Gastroesophageal sphincter (tissue), 4 donors: ENCODE results near the gene ITGB1BP1. TPM values are rescaled to one million over a fixed set of nuclear protein-coding genes. Genes with fewer than 3 reads are reported as not detected.

Experiments
- ATAC-seq: fragments of 150-250 bp; one replicate; pipeline ENCODE4 v1.9.1; 2016; ENCODE audit warnings: mild to moderate bottlenecking, moderate library complexity
- H3K27ac ChIP-seq, 4 donors: fragments of 200-600 bp; sonication (generic) in 3 of 4; 1 replicate in 3 of 4; 2 replicates in 1 of 4; pipeline ENCODE4 v1.5.1; 2016 to 2019
- H3K27me3 ChIP-seq: fragments of 200-600 bp; sonication (generic); one replicate; pipeline ENCODE4 v1.5.1; 2019
- H3K36me3 ChIP-seq, 2 donors: fragments of 200-600 bp; sonication (generic); one replicate each; pipeline ENCODE4 v1.5.1; 2019; ENCODE audit warnings: control low read depth in 1 of 2
- H3K4me1 ChIP-seq, 3 donors: fragments of 200-600 bp; sonication (generic); 1 replicate in 2 of 3; 2 replicates in 1 of 3; pipeline ENCODE4 v1.5.1; 2016 to 2019; ENCODE audit warnings: control low read depth in 2 of 3
- H3K4me3 ChIP-seq, 2 donors: fragments of 200-600 bp; sonication (generic); one replicate each; pipeline ENCODE4 v1.5.1; 2019; ENCODE audit warnings: mild to moderate bottlenecking in 1 of 2, moderate library complexity in 1 of 2
- H3K9me3 ChIP-seq, 3 donors: fragments of 200-600 bp; sonication (generic); one replicate each; pipeline ENCODE4 v1.5.1; 2017 to 2019; ENCODE audit warnings: control low read depth in 2 of 3
- EP300 ChIP-seq: sonication (generic); formaldehyde crosslinking; IDR thresholded peaks from one replicate; pipeline ENCODE4 v1.6.1; 2017; ENCODE audit warnings: antibody characterized with exemption, mild to moderate bottlenecking
- POLR2A ChIP-seq, 2 donors: fragments of 450-650 bp; IDR thresholded peaks; one replicate each; pipeline ENCODE4 v1.6.1; 2017; ENCODE audit warnings: antibody characterized with exemption in 2 of 2, mild to moderate bottlenecking in 2 of 2, moderate library complexity in 1 of 2
- POLR2AphosphoS5 ChIP-seq: sonication (generic); formaldehyde crosslinking; IDR thresholded peaks from one replicate; pipeline ENCODE4 v1.6.1; 2017; ENCODE audit warnings: antibody characterized with exemption
- WGBS, 2 donors: methylation state at CpG; one replicate each; pipeline ENCODE4 v1.1.5; 2018; ENCODE audit warnings: low coverage in 1 of 2; 5-methylcytosine and 5-hydroxymethylcytosine counted together
- total RNA-seq, 4 donors: library from RNA; depleted of rRNA; stranded (reverse); fragments of >200 nt; gene quantifications; one replicate each; pipeline ENCODE4 v1.1.0, GENCODE V29; 2016
- TF ChIP-seq, protein P1 (sequence below), 4 experiments: fragments of 200-600 bp in 2 of 4; fragments of 450-650 bp in 2 of 4; sonication (generic) in 1 of 4; IDR thresholded peaks; one replicate each; pipeline ENCODE4 v1.5.1; 2017 to 2019; ENCODE audit warnings: antibody characterized with exemption in 4 of 4, mild to moderate bottlenecking in 2 of 4, moderate library complexity in 2 of 4

Gene ITGB1BP1, protein sequence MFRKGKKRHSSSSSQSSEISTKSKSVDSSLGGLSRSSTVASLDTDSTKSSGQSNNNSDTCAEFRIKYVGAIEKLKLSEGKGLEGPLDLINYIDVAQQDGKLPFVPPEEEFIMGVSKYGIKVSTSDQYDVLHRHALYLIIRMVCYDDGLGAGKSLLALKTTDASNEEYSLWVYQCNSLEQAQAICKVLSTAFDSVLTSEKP
- total RNA-seq: 10 to 100 TPM; 52.8 to 80.4 (median 69.6) TPM

DNA sequence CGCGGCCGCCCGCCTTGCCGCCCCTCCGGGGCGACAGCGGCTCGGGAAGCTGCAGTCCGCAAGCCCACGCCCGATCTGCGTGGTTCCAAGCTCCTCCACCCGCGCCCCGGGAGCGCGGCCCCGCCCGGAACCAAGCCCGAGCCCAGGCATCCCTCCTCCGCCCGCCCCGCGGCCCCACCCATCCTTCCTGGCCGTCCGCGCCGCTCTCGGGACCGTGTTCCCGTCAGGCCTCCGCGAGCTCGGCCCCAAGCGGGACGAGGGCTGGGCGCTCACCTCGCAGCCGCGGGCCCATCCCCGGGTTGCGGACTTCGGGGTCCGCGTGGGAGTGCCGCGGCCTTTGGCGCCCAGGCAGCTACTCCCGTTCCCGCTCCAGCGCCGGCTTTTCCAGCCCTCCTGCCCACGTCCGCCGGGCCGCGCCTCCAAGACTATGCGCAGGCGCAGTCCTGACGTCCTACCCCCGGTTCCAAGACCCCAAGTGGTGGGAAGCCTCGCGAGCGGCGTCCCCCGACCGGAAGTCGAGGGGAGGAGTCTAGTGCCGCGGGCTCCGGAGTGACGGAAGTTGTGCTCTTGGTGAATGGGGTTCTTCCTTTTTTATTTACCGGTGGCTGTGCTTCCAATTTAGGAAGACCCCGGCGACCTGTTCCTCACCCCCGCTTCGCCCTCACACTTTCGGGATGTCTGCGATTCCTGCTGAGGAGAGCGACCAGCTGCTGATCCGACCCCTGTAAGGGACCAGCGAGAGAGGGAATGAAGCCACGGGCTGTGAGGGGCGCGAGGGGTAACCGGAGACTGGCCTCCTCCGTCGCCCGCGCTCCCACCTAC is at the start of gene ITGB1BP1, which contains the start of gene CPSF3:
ITGB1BP1 (minus strand) TSS at position 429 of the 822 bp plus-strand sequence. CDS start 4,831 bp downstream, outside the sequence.
CPSF3 (plus strand) TSS at position 555 of the 822 bp plus-strand sequence; CDS start at position 675, 120 bp downstream.
- TF ChIP-seq, protein P1, sequence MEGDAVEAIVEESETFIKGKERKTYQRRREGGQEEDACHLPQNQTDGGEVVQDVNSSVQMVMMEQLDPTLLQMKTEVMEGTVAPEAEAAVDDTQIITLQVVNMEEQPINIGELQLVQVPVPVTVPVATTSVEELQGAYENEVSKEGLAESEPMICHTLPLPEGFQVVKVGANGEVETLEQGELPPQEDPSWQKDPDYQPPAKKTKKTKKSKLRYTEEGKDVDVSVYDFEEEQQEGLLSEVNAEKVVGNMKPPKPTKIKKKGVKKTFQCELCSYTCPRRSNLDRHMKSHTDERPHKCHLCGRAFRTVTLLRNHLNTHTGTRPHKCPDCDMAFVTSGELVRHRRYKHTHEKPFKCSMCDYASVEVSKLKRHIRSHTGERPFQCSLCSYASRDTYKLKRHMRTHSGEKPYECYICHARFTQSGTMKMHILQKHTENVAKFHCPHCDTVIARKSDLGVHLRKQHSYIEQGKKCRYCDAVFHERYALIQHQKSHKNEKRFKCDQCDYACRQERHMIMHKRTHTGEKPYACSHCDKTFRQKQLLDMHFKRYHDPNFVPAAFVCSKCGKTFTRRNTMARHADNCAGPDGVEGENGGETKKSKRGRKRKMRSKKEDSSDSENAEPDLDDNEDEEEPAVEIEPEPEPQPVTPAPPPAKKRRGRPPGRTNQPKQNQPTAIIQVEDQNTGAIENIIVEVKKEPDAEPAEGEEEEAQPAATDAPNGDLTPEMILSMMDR (IDR thresholded peaks at IDR 0.05): peak in 3 of 4 experiments; percentile 6 to 46 (median 39)
- TF ChIP-seq EP300 (no peak), POLR2A (IDR thresholded peaks at IDR 0.05) (peak; percentile 61 to 68), POLR2AphosphoS5 (peak; percentile 73)
- ATAC-seq: peak; percentile 98
- no peaks in the 10 kb centered on the region for H3K9me3 ChIP-seq
- 0% methylated on average over 3 to 6 of the region's 91 CpGs for WGBS, 2 donors
- H3K4me3 ChIP-seq: peak within 1 kb of the TSS; percentile 54 to 88
- peak within 1 kb of the TSS; percentile 77 to 96 (median 93) for H3K27ac ChIP-seq
- H3K36me3 ChIP-seq: no peaks in the 10 kb centered on the region
- H3K4me1 ChIP-seq: peaks cover 0 to 56% (median 26%) of the 10 kb centered on the region in 3 donors
- no peaks in the 10 kb centered on the region for H3K27me3 ChIP-seq

DNA sequence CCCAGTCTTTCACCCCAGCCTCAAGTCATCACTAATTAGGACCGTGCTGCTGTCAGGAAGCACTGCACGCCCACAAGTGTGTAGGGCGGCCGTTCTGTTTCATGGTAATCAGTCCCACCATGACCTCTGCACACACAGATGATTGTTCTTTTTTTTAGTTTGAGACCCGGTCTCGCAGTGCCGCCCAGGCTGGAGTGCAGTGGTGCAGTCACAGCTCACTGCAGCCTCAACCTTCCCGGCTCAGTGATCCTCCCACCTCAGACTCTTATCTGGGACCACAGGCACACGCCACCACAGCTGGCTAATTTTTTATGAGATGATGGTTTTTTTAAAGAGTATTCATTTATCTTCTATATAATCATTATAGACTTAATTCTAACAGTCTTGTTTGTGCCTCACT is 49.2 kb upstream of the ITGB1BP1 start:
- no peak overlapping the region for H3K4me3 ChIP-seq
- no peaks in the 10 kb centered on the region for H3K9me3 ChIP-seq
- no peak overlapping the region for H3K27ac ChIP-seq
- peaks cover 0 to 38% of the 10 kb centered on the region in 2 donors for H3K36me3 ChIP-seq
- WGBS, 2 donors: 97 to 100% methylated on average over 1 to 9 of the region's 9 CpGs
- no peak for TF ChIP-seq EP300
- no peak for ATAC-seq
- H3K4me1 ChIP-seq: peaks cover 0 to 38% (median 7%) of the 10 kb centered on the region in 3 donors
- H3K27me3 ChIP-seq: no peaks in the 10 kb centered on the region

DNA sequence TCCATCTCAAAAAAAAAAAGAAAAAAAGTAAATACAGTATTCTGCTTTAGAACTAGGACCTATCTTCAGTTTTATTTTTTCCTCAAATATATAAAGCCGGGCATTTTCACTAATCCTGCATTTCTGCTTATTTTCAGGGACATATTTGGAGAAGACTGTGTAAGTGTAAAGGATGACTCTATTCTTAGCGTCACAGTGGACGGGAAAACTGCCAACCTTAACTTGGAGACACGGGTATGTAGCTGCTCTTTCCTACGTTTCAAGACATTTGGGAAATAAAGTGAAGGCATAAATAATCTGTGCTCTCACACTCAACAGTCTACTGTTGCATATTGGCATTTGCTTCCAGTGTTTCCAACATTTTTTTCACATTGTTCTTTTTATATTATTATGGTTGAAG is 47.9 kb upstream of the ITGB1BP1 start:
- no peak for ATAC-seq
- TF ChIP-seq POLR2AphosphoS5 (no peak), EP300 (no peak), POLR2A (IDR thresholded peaks at IDR 0.05) (no peak)
- TF ChIP-seq, protein P1 (IDR thresholded peaks at IDR 0.05): no peak
- 64 to 72% methylated on average over 5 of the region's 5 CpGs for WGBS, 2 donors

DNA sequence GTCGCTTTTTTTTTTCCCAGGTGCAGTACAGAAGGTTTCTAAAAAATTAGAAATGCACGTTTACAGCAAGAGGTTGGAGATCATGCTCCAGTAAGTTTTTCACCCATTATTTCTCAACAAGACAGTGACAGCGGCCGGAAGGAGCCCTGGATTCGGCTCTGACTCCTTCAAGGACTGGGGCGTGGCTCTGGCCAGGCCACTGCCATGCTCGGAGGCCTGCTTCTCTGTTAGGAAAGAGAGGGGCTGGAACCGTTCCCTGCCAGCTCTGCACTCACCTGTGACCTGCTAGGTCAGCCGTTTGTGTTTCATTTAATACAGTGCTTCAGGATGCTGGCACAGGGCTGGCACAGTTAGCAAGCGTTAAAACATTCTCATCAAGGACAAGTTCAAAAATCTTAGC is 44.4 kb upstream of the ITGB1BP1 start:
- H3K9me3 ChIP-seq: no peaks in the 10 kb centered on the region
- no peak for TF ChIP-seq EP300
- no peak for TF ChIP-seq POLR2A (IDR thresholded peaks at IDR 0.05)
- TF ChIP-seq, protein P1 (IDR thresholded peaks at IDR 0.05): no peak
- TF ChIP-seq POLR2AphosphoS5: no peak
- 78 to 92% methylated on average over 9 to 10 of the region's 10 CpGs for WGBS, 2 donors
- peaks cover 0 to 7% (median 0%) of the 10 kb centered on the region in 3 donors for H3K4me1 ChIP-seq
- H3K27ac ChIP-seq: no peak overlapping the region
- H3K36me3 ChIP-seq: peaks cover 0 to 37% of the 10 kb centered on the region in 2 donors
- no peaks in the 10 kb centered on the region for H3K27me3 ChIP-seq
- ATAC-seq: no peak
- no peak overlapping the region for H3K4me3 ChIP-seq

More for the DNA sequence above, 47.9 kb upstream of the ITGB1BP1 start:
- Histone ChIP-seq H3K36me3 (peaks cover 0 to 33% of the 10 kb centered on the region in 2 donors), H3K27ac (peak overlapping the region in 2 of 4 donors; percentile 39 to 54), H3K9me3 (no peaks in the 10 kb centered on the region), H3K27me3 (no peaks in the 10 kb centered on the region), H3K4me3 (no peak overlapping the region), H3K4me1 (peaks cover 0 to 25% (median 7%) of the 10 kb centered on the region in 3 donors)

DNA sequence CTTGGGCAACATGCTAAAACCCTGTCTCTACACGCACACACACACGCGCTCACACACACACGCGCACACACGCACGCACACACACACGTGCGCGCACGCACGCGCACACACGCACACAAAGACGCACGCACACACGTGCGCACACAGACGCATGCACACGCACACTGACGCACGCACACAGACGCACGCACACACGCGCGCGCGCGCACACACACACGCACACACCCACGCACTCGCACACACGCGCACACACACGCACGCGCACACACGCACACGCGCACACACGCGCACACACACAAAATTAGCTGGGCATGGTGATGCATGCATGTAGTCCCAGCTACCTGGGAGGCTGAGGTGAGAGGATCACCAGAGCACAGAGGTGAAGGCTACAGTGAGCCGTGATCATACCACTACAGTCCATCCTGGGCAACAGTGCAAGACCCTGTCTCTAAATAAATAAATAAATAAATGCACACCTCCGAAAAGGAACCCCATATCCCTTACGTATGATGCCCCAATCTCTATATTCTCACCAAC is 42.9 kb upstream of the ITGB1BP1 start:
- peaks cover 0 to 39% of the 10 kb centered on the region in 2 donors for H3K36me3 ChIP-seq
- no peaks in the 10 kb centered on the region for H3K9me3 ChIP-seq
- no peak for TF ChIP-seq POLR2AphosphoS5
- TF ChIP-seq, protein P1 (IDR thresholded peaks at IDR 0.05): no peak
- no peak for TF ChIP-seq EP300
- no peak for TF ChIP-seq POLR2A (IDR thresholded peaks at IDR 0.05)
- ATAC-seq: no peak
- no peak overlapping the region for H3K27ac ChIP-seq
- no peaks in the 10 kb centered on the region for H3K27me3 ChIP-seq
- 88 to 96% methylated on average over 4 to 10 of the region's 46 CpGs for WGBS, 2 donors
- H3K4me1 ChIP-seq: peaks cover 0 to 14% (median 0%) of the 10 kb centered on the region in 3 donors
- H3K4me3 ChIP-seq: no peak overlapping the region
